K562 (cell line): ENCODE results near the gene PLEKHN1. TPM values are rescaled to one million over a fixed set of nuclear protein-coding genes. Genes with fewer than 3 reads are reported as not detected.
A peak's percentile ranks its signal among the peaks of the same experiment; 100 is the strongest.

Experiments used
- BRF1 ChIP-seq: IDR thresholded peaks from 3 replicates; pipeline ENCODE4 v1.6.1; 2011; ENCODE audit warnings: borderline replicate concordance, mild to moderate bottlenecking; ENCODE audit not compliant: insufficient read length; ENCODE audit errors: extremely low read depth
- C11orf30 ChIP-seq: fragments of 450-650 bp; IDR thresholded peaks from 2 replicates; pipeline ENCODE4 v1.6.1; 2016; ENCODE audit warnings: low read depth, mild to moderate bottlenecking
- CC2D1A ChIP-seq: fragments of 450-650 bp; IDR thresholded peaks from 2 replicates; pipeline ENCODE4 v1.6.1; 2017; ENCODE audit warnings: mild to moderate bottlenecking
- CCNT2 ChIP-seq: IDR thresholded peaks from 2 replicates; pipeline ENCODE4 v1.6.1; 2011; ENCODE audit warnings: borderline replicate concordance, low read depth, mild to moderate bottlenecking, moderate library complexity, mixed read lengths, low read length; ENCODE audit not compliant: insufficient read length; ENCODE audit errors: extremely low read depth
- CREB3 ChIP-seq: fragments of 450-650 bp; conservative IDR thresholded peaks from 2 replicates; pipeline ENCODE4 v1.6.1; 2016; ENCODE audit warnings: missing genetic modification characterization, low read depth, mild to moderate bottlenecking, missing compliant biosample characterization, moderate library complexity
- EP400 ChIP-seq: fragments of 450-650 bp; IDR thresholded peaks from 2 replicates; pipeline ENCODE4 v1.6.1; 2017; ENCODE audit warnings: antibody characterized with exemption, mild to moderate bottlenecking, moderate library complexity
- KLF16 ChIP-seq: IDR thresholded peaks from 2 replicates; pipeline ENCODE4 v1.6.1; 2016; ENCODE audit warnings: antibody characterized with exemption
- MIER1 ChIP-seq: fragments of 450-650 bp; IDR thresholded peaks from 2 replicates; pipeline ENCODE4 v1.6.1; 2016; ENCODE audit warnings: antibody characterized with exemption, mild to moderate bottlenecking, low read depth
- NFIC ChIP-seq: fragments of 450-650 bp; IDR thresholded peaks from 2 replicates; pipeline ENCODE4 v1.6.1; 2017; ENCODE audit warnings: mild to moderate bottlenecking, inconsistent platforms
- PKNOX1 ChIP-seq: fragments of 450-650 bp; IDR thresholded peaks from 2 replicates; pipeline ENCODE4 v1.6.1; 2016
- SMAD4 ChIP-seq: fragments of 250-450 bp; sonication (Bioruptor Pico); conservative IDR thresholded peaks from 2 replicates; pipeline ENCODE4 v1.8.0; 2021; ENCODE audit warnings: inconsistent platforms, mild to moderate bottlenecking, moderate library complexity
- TBL1XR1 ChIP-seq, 2 experiments: IDR thresholded peaks; 2 replicates each; pipeline ENCODE4 v1.6.1; 2012; ENCODE audit warnings: improper control_type of control experiment in 2 of 2, low read length in 2 of 2, mild to moderate bottlenecking in 1 of 2
- THAP12 ChIP-seq: fragments of 250-450 bp; sonication (Bioruptor Pico); IDR thresholded peaks from 2 replicates; pipeline ENCODE4 v1.9.0; 2021; ENCODE audit warnings: mild to moderate bottlenecking, inconsistent platforms
- YY1 ChIP-seq, 3 experiments: IDR thresholded peaks; 2 replicates each; pipeline ENCODE4 v1.6.1; 2011; ENCODE audit warnings: low read length in 2 of 3, mild to moderate bottlenecking in 2 of 3, moderate library complexity in 2 of 3, borderline replicate concordance in 1 of 3, control low read depth in 1 of 3, low read depth in 1 of 3; ENCODE audit not compliant: insufficient read depth in 3 of 3, insufficient replicate concordance in 2 of 3, control insufficient read depth in 1 of 3, insufficient read length in 1 of 3; ENCODE audit errors: extremely low read depth in 1 of 3
- ZBTB34 ChIP-seq: fragments of 250-450 bp; sonication (Bioruptor Pico); IDR thresholded peaks from 2 replicates; pipeline ENCODE4 v1.8.0; 2021; ENCODE audit warnings: mild to moderate bottlenecking, moderate library complexity
- ZFP36 ChIP-seq: fragments of 150-350 bp; IDR thresholded peaks from 2 replicates; pipeline ENCODE4 v1.6.1; 2018; ENCODE audit warnings: low read length, low read depth; ENCODE audit not compliant: partially characterized antibody
- ZKSCAN1 ChIP-seq: fragments of 150-350 bp; IDR thresholded peaks from 2 replicates; pipeline ENCODE4 v1.6.1; 2016; ENCODE audit warnings: low read depth, low read length
- ZNF217 ChIP-seq: sonication (generic); formaldehyde crosslinking; IDR thresholded peaks from 2 replicates; pipeline ENCODE4 v1.8.0; 2022; ENCODE audit warnings: mild to moderate bottlenecking, missing genetic modification reagents
- ZNF445 ChIP-seq: fragments of 250-450 bp; sonication (Bioruptor Pico); IDR thresholded peaks from 2 replicates; pipeline ENCODE4 v1.4.0; 2020; ENCODE audit warnings: low read depth, mild to moderate bottlenecking, moderate library complexity
- ZNF511 ChIP-seq: sonication (generic); formaldehyde crosslinking; IDR thresholded peaks from 2 replicates; pipeline ENCODE4 v1.8.0; 2022; ENCODE audit warnings: mild to moderate bottlenecking, missing genetic modification reagents
- polyA plus RNA-seq, 8 experiments: library from polyadenylated mRNA; depleted of rRNA in 4 of 8; stranded (reverse) in 5 of 8; unstranded in 3 of 8; fragments of >200 nt; fragmentation: Nextera tagmentation in 2 of 8; fragmentation: Illumina TruSeq in 1 of 8; extraction: Ambion mirVana in 2 of 8; extraction: Trizol in 1 of 8; gene quantifications; 2 replicates each; pipeline versions ENCODE4 v1.2.1 to v1.2.3, GENCODE V29; 2011 to 2014; ENCODE audit warnings: inconsistent platforms in 1 of 8, missing spikeins in 1 of 8
- total RNA-seq, 7 experiments: library from RNA; depleted of rRNA in 6 of 7; stranded (reverse); fragments of >200 nt in 6 of 7; fragmentation: Illumina TruSeq in 2 of 7; extraction: Trizol in 2 of 7; gene quantifications; 2 replicates each; pipeline versions ENCODE4 v1.2.1 to v1.2.3, GENCODE V29; 2011 to 2021; ENCODE audit warnings: low replicate concordance in 1 of 7

PLEKHN1 gene
- total and polyA plus RNA-seq, 9 of the 15 experiments (the other 6 are each of a cell fraction or from before 2014, with no cell fraction given) = 0.07 to 1.5 (median 0.13) TPM; not detected in 2

- TF ChIP-seq ZNF445 (CRISPR knock-in tag) (no peak), ZKSCAN1 (0 out of 2 replicates have a peak, but pooled peaks have one; percentile 25), C11orf30 (no peak), ZNF217 (no peak), BRF1 (no peak), YY1 (IDR thresholded peaks at IDR 0.05; ENCODE audit: borderline replicate concordance in 1 of 3, control insufficient read depth in 1 of 3, extremely low read depth in 1 of 3, insufficient read depth in 3 of 3, insufficient read length in 1 of 3, insufficient replicate concordance in 2 of 3, low read depth in 1 of 3, low read length in 2 of 3) (peak in 1 of 3 experiments; percentile 29), PKNOX1 (peak; percentile 91), TBL1XR1 (IDR thresholded peaks at IDR 0.05; ENCODE audit: low read length in 2 of 2) (0 out of 4 replicates have a peak, but pooled peaks of 1 of the 2 experiments have one; percentile 34), MIER1 (no peak), KLF16 (no peak), THAP12 (CRISPR knock-in tag) (no peak), CC2D1A (no peak), CCNT2 (peak; percentile 90), ZBTB34 (CRISPR knock-in tag) (no peak), NFIC (peak; percentile 61; the same call in 1 of the 2 replicates), SMAD4 (CRISPR knock-in tag) (peak; percentile 88), ZNF511 (no peak), ZFP36 (no peak), CREB3 (tag) (no peak), EP400 (no peak)
Observed at GRCh38 chr1:940107-941014, 25.9 kb upstream of the PLEKHN1 start (continued).
